IPS-18c (cell line): ENCODE results near the gene COL4A5.

Experiments used
- H3K4me3 ChIP-seq: 2 replicates; pipeline ENCODE4 v1.7.0; 2013; ENCODE audit warnings: low read depth, mild to moderate bottlenecking, low read length, moderate library complexity; ENCODE audit not compliant: insufficient read depth
- H3K9me3 ChIP-seq: one replicate; pipeline ENCODE4 v1.6.1; 2013; ENCODE audit warnings: mild to moderate bottlenecking, low read length, moderate library complexity; ENCODE audit not compliant: control insufficient read depth, insufficient read depth

Gene COL4A5

GRCh38 chrX:108558217-108558616 lies 118.6 kb downstream of the COL4A5 start:
- no peak overlapping the region for H3K4me3 ChIP-seq

GRCh38 chrX:108573136-108573535 lies 133.5 kb downstream of the COL4A5 start:
- Histone ChIP-seq H3K4me3 (no peak overlapping the region), H3K9me3 (no peaks in the 10 kb centered on the region)

More at GRCh38 chrX:108558217-108558616, 118.6 kb downstream of the COL4A5 start:
- no peaks in the 10 kb centered on the region for H3K9me3 ChIP-seq

GRCh38 chrX:108582151-108582550 lies 142.5 kb downstream of the COL4A5 start:
- no peak overlapping the region for H3K4me3 ChIP-seq

DNA sequence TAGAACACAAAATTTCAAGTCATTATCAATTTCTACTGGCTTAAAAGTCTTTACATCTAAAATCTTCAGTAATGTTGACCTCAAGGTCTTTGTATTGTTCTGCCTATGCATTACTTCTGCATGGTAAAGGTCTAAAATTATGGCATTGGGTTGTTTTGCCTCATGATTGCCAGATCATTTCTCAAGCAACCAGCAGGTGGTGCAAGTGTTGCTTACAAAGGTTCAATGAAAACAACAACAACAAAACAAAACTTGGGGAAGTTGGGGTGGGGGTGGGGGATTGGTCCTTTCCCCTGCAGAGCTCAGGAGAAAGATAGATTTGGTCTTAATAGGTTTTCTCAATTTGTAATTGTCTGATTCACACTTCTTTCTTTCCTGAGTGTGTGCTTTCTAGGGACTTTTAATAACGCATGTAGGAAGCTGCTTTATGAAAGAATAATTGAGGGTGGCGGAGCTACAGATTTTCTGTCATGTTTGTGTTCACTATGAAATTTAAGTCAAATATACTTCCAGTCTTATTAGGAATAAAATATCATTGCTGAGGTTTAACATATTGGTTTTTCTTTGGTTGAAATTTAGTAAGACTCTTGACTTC lies 145.1 kb downstream of the COL4A5 start:
- no peaks in the 10 kb centered on the region for H3K9me3 ChIP-seq
- no peak overlapping the region for H3K4me3 ChIP-seq

More at GRCh38 chrX:108582151-108582550, 142.5 kb downstream of the COL4A5 start:
- no peaks in the 10 kb centered on the region for H3K9me3 ChIP-seq

GRCh38 chrX:108590496-108590895 lies 150.9 kb downstream of the COL4A5 start:
- Histone ChIP-seq H3K4me3 (no peak overlapping the region), H3K9me3 (no peaks in the 10 kb centered on the region)

- H3K4me3 ChIP-seq = no peak overlapping the region
Observed at GRCh38 chrX:108601276-108601675, 161.6 kb downstream of the COL4A5 start.

DNA sequence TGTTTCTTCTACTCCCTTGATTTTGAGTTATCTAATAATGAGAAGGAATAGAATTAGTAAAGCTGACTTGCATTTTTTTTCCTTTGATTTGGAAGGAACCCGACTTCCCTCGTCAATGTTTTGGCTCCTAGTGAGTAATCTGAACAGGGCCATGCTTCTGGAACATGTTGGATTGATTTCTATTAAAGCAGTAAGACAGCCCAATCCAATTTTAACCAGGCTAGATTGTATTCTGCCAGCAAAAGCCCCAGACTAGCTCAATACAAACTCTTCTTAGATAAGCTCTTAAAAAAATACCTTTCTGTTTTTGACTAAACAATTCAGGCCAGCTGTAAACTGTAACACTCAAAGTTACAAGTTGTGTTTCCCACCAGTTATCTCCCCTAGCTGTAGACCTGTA lies 170.5 kb downstream of the COL4A5 start:
- H3K9me3 ChIP-seq = no peaks in the 10 kb centered on the region
- no peak overlapping the region for H3K4me3 ChIP-seq

More at GRCh38 chrX:108601276-108601675, 161.6 kb downstream of the COL4A5 start:
- no peaks in the 10 kb centered on the region for H3K9me3 ChIP-seq

- Histone ChIP-seq H3K4me3 (no peak overlapping the region), H3K9me3 (no peaks in the 10 kb centered on the region)
Observed at GRCh38 chrX:108614616-108615015, 175.0 kb downstream of the COL4A5 start.

- Histone ChIP-seq H3K4me3 (no peak overlapping the region), H3K9me3 (peaks cover 3% of the 10 kb centered on the region)
Observed at GRCh38 chrX:108640817-108641216, 201.2 kb downstream of the COL4A5 start.

- no peak overlapping the region for H3K4me3 ChIP-seq
- H3K9me3 ChIP-seq = peaks cover 3% of the 10 kb centered on the region
Observed at GRCh38 chrX:108641589-108642272, 202.1 kb downstream of the COL4A5 start.

GRCh38 chrX:108642273-108642628 lies 202.6 kb downstream of the COL4A5 start:
- Histone ChIP-seq H3K4me3 (no peak overlapping the region), H3K9me3 (peaks cover 3% of the 10 kb centered on the region)

DNA sequence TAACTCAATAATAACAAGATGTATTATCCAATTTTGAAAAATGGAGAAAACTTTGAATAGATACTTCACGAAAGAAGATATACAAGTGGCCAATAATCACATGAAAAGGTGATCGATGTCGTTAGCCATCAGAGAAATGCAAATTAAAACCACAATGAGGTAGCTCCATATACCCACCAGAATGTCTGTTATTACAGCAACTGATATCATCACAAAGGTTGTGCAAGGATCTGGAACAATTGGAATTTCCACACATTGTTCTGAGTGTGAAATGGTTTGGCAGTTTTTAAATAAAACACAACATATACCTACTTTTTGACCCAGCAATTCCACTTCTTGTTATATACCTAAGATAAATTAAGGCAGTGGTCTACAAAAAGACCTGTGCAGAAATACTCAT lies 225.1 kb downstream of the COL4A5 start:
- no peaks in the 10 kb centered on the region for H3K9me3 ChIP-seq
- no peak overlapping the region for H3K4me3 ChIP-seq

- no peaks in the 10 kb centered on the region for H3K9me3 ChIP-seq
Observed at GRCh38 chrX:108666101-108666500, 226.5 kb downstream of the COL4A5 start.

DNA sequence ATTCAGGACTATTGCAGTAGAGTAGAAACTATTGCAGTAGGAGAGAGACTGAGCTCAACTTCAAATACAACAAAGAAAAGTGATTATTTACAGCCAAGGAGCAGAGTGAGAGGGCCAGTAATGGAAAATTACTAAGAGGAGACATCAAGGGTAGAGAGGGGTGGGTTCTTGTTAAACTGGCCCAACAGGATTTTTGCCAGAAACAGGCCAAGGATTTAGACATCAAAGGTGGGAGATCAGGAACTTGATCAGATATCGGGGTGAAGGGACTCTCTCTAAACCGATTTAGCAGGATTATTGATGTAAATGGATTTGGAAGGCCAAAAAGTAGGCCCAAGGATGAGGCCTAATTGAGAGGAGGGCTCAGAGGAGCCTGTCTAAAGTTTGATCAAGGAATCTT lies 231.9 kb downstream of the COL4A5 start:
- no peak overlapping the region for H3K4me3 ChIP-seq
- H3K9me3 ChIP-seq = no peaks in the 10 kb centered on the region

More at GRCh38 chrX:108666101-108666500, 226.5 kb downstream of the COL4A5 start:
- no peak overlapping the region for H3K4me3 ChIP-seq

DNA sequence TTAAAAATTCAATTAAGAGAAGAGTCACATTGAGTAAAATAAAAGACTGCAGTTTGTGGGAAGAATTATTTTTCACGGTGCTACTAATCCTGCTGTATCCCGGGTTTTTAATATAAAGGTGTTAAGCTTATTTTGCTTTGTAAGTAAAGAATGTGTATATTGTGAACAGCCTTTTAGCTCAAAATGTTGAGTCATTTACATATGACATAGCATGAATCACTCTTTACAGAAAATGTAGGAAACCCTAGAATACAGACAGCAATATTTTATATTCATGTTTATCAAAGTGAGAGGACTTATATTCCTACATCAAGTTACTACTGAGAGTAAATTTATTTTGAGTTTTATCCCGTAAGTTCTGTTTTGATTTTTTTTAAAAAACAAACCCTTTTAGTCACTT lies 257.1 kb downstream of the COL4A5 start:
- Histone ChIP-seq H3K4me3 (no peak overlapping the region), H3K9me3 (no peaks in the 10 kb centered on the region)

DNA sequence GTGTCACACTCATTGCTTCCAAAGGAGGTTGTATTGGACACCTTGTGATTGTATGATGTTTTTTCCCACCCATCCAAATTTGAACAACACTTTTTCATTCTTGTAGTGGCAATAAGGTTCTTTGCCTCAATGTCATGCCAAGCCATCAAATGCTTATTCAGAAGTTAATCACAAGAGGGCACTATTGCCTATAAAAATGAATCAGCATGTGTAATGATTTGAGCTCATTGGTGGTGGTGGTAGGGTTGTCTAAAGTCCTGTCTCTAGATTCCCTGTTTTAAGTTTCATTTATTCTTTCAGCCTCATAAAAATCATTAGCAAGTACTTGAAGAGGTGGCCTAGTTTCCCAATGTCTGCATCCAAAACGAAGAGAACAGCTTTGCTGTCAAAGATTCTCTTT lies 259.7 kb downstream of the COL4A5 start:
- H3K4me3 ChIP-seq = no peak overlapping the region
- H3K9me3 ChIP-seq = no peaks in the 10 kb centered on the region

GRCh38 chrX:108701633-108702032 lies 262.0 kb downstream of the COL4A5 start:
- H3K9me3 ChIP-seq = no peaks in the 10 kb centered on the region

GRCh38 chrX:108702530-108702929 lies 262.9 kb downstream of the COL4A5 start:
- H3K9me3 ChIP-seq = no peaks in the 10 kb centered on the region
- no peak overlapping the region for H3K4me3 ChIP-seq

More at GRCh38 chrX:108701633-108702032, 262.0 kb downstream of the COL4A5 start:
- H3K4me3 ChIP-seq = no peak overlapping the region

DNA sequence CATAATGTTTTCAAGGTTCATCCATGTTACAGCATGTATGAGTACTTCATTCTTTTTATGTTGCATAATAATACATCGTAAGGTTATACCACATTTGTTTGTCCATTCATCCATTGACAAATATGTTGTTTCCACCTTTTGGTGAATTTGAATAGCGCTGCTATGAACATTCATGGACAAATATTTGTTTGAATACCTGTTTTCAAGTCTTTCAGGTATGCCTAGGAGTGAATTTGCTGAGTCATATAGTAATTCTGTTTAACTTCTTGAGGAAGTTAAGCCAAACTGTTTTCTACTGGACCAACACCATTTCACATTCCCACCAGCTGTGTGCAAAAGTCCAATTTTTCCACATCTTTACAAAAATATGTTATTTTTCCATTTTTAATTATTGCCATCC lies 265.2 kb downstream of the COL4A5 start:
- no peaks in the 10 kb centered on the region for H3K9me3 ChIP-seq

More for the DNA sequence above, 265.2 kb downstream of the COL4A5 start:
- H3K4me3 ChIP-seq = no peak overlapping the region
